Measurements from ENCODE around the gene EPHA10.

Gene EPHA10

GRCh38 chr1:37677808-37678207 is 87.1 kb downstream of the EPHA10 start:
- TF ChIP-seq ZC3H10 (CRISPR knock-in tag; IDR thresholded peaks at IDR 0.05), result no peak
- no peak for TF ChIP-seq RARB (CRISPR knock-in tag; IDR thresholded peaks at IDR 0.05)
- no peak for TF ChIP-seq ZNF565 (CRISPR knock-in tag; conservative IDR thresholded peaks at IDR 0.05; ENCODE audit: low read depth)
- TF ChIP-seq ARNTL (CRISPR knock-in tag; IDR thresholded peaks at IDR 0.05; ENCODE audit: borderline replicate concordance, low read depth), result no peak
- no peak for TF ChIP-seq OSR1 (CRISPR knock-in tag; IDR thresholded peaks at IDR 0.05)
- no peak for TF ChIP-seq ZNF70 (CRISPR knock-in tag; IDR thresholded peaks at IDR 0.05)
- no peak for TF ChIP-seq PPARA (CRISPR knock-in tag; IDR thresholded peaks at IDR 0.05; ENCODE audit: borderline replicate concordance)
- no peak for TF ChIP-seq ZFP3 (CRISPR knock-in tag; IDR thresholded peaks at IDR 0.05)
- no peak for TF ChIP-seq POU6F1 (CRISPR knock-in tag; IDR thresholded peaks at IDR 0.05; ENCODE audit: borderline replicate concordance, low read depth)
- no peak for ATAC-seq

- ATAC-seq, result no peak
- no peak for TF ChIP-seq PPARA (CRISPR knock-in tag; IDR thresholded peaks at IDR 0.05; ENCODE audit: borderline replicate concordance)
- TF ChIP-seq PATZ1 (CRISPR knock-in tag; IDR thresholded peaks at IDR 0.05; ENCODE audit: borderline replicate concordance), result no peak
- no peak for TF ChIP-seq CREB5 (CRISPR knock-in tag; IDR thresholded peaks at IDR 0.05; ENCODE audit: low read depth)
- no peak for TF ChIP-seq SNAI2 (CRISPR knock-in tag; IDR thresholded peaks at IDR 0.05)
- no peak for TF ChIP-seq ZNF8 (CRISPR knock-in tag; IDR thresholded peaks at IDR 0.05)
- no peak for TF ChIP-seq ZNF565 (CRISPR knock-in tag; conservative IDR thresholded peaks at IDR 0.05; ENCODE audit: low read depth)
- no peak for TF ChIP-seq CSDC2 (CRISPR knock-in tag; IDR thresholded peaks at IDR 0.05)
- no peak for TF ChIP-seq ESRRG (CRISPR knock-in tag; IDR thresholded peaks at IDR 0.05)
- no peak for TF ChIP-seq TOX (CRISPR knock-in tag; IDR thresholded peaks at IDR 0.05; ENCODE audit: borderline replicate concordance)
Observed at GRCh38 chr1:37677143-37677439, 87.8 kb downstream of the EPHA10 start.

- ATAC-seq, result no peak
- TF ChIP-seq ZNF70 (CRISPR knock-in tag; IDR thresholded peaks at IDR 0.05), result no peak
- no peak for TF ChIP-seq POU6F1 (CRISPR knock-in tag; IDR thresholded peaks at IDR 0.05; ENCODE audit: borderline replicate concordance, low read depth)
- TF ChIP-seq SNAI2 (CRISPR knock-in tag; IDR thresholded peaks at IDR 0.05), result no peak
- TF ChIP-seq PPARA (CRISPR knock-in tag; IDR thresholded peaks at IDR 0.05; ENCODE audit: borderline replicate concordance), result no peak
- TF ChIP-seq TCF4 (CRISPR knock-in tag; IDR thresholded peaks at IDR 0.05; ENCODE audit: borderline replicate concordance), result no peak
- TF ChIP-seq CREB5 (CRISPR knock-in tag; IDR thresholded peaks at IDR 0.05; ENCODE audit: low read depth), result no peak
- TF ChIP-seq ZFP30 (CRISPR knock-in tag; IDR thresholded peaks at IDR 0.05), result no peak
- TF ChIP-seq PATZ1 (CRISPR knock-in tag; IDR thresholded peaks at IDR 0.05; ENCODE audit: borderline replicate concordance), result no peak
- no peak for TF ChIP-seq OSR1 (CRISPR knock-in tag; IDR thresholded peaks at IDR 0.05)
Observed at GRCh38 chr1:37676281-37677142, 88.4 kb downstream of the EPHA10 start.
